ENCODE measurements around the gene CHD5. TPM values are rescaled to one million over a fixed set of nuclear protein-coding genes. Genes with fewer than 3 reads are reported as not detected.

The CHD5 gene
- total RNA-seq, 1 experiment from 2014 or later: not detected

GRCh38 chr1:6157528-6158174 is 22.5 kb downstream of the CHD5 start:
- Histone ChIP-seq H3K27me3 (ENCODE audit: low read length) (no peaks in the 10 kb centered on the region), H3K36me3 (ENCODE audit: insufficient read depth, low read length) (no peaks in the 10 kb centered on the region), H2AFZ (ENCODE audit: low read length) (no peak overlapping the region), H3K4me2 (ENCODE audit: low read depth, low read length, poor library complexity, severe bottlenecking) (no peak overlapping the region), H3K4me1 (ENCODE audit: low read length) (no peaks in the 10 kb centered on the region), H3K9ac (ENCODE audit: low read length) (no peak overlapping the region), H3K79me2 (ENCODE audit: low read length) (no peaks in the 10 kb centered on the region), H3K9me3 (ENCODE audit: low read length) (no peaks in the 10 kb centered on the region), H3K4me3 (ENCODE audit: low read length) (no peak overlapping the region), H3K27ac (ENCODE audit: low read length) (no peak overlapping the region), H4K20me1 (ENCODE audit: insufficient read depth, low read depth, low read length) (no peaks in the 10 kb centered on the region), H3K9me2 (replicated peaks; ENCODE audit: insufficient read depth, low read length) (no peaks in the 10 kb centered on the region)
- DNase-seq: no peak

- DNase-seq: no peak
- Histone ChIP-seq H3K4me1 (ENCODE audit: low read length) (no peaks in the 10 kb centered on the region), H3K9ac (ENCODE audit: low read length) (no peak overlapping the region)
Observed at GRCh38 chr1:6157132-6157527, 23.0 kb downstream of the CHD5 start.

GRCh38 chr1:6154525-6155319 is 25.4 kb downstream of the CHD5 start:
- no peak overlapping the region for H3K27ac ChIP-seq (ENCODE audit: low read length)
- H3K36me3 ChIP-seq (ENCODE audit: insufficient read depth, low read length): no peaks in the 10 kb centered on the region
- DNase-seq: no peak
- H3K4me3 ChIP-seq (ENCODE audit: low read length): no peak overlapping the region
- no peaks in the 10 kb centered on the region for H3K27me3 ChIP-seq (ENCODE audit: low read length)
- H3K4me1 ChIP-seq (ENCODE audit: low read length): no peaks in the 10 kb centered on the region
- no peaks in the 10 kb centered on the region for H3K79me2 ChIP-seq (ENCODE audit: low read length)
- no peak overlapping the region for H3K4me2 ChIP-seq (ENCODE audit: low read depth, low read length, poor library complexity, severe bottlenecking)
- no peaks in the 10 kb centered on the region for H3K9me3 ChIP-seq (ENCODE audit: low read length)
- H3K9ac ChIP-seq (ENCODE audit: low read length): no peak overlapping the region
- H3K9me2 ChIP-seq (replicated peaks; ENCODE audit: insufficient read depth, low read length): no peaks in the 10 kb centered on the region
- H4K20me1 ChIP-seq (ENCODE audit: insufficient read depth, low read depth, low read length): no peaks in the 10 kb centered on the region
- no peak overlapping the region for H2AFZ ChIP-seq (ENCODE audit: low read length)

More at GRCh38 chr1:6157132-6157527, 23.0 kb downstream of the CHD5 start:
- H2AFZ ChIP-seq (ENCODE audit: low read length): no peak overlapping the region
- H4K20me1 ChIP-seq (ENCODE audit: insufficient read depth, low read depth, low read length): no peaks in the 10 kb centered on the region
- H3K4me3 ChIP-seq (ENCODE audit: low read length): no peak overlapping the region
- no peaks in the 10 kb centered on the region for H3K79me2 ChIP-seq (ENCODE audit: low read length)
- H3K4me2 ChIP-seq (ENCODE audit: low read depth, low read length, poor library complexity, severe bottlenecking): no peak overlapping the region
- H3K27me3 ChIP-seq (ENCODE audit: low read length): no peaks in the 10 kb centered on the region
- no peaks in the 10 kb centered on the region for H3K9me2 ChIP-seq (replicated peaks; ENCODE audit: insufficient read depth, low read length)
- no peaks in the 10 kb centered on the region for H3K36me3 ChIP-seq (ENCODE audit: insufficient read depth, low read length)
- H3K9me3 ChIP-seq (ENCODE audit: low read length): no peaks in the 10 kb centered on the region
- no peak overlapping the region for H3K27ac ChIP-seq (ENCODE audit: low read length)

- Histone ChIP-seq H3K9me2 (replicated peaks; ENCODE audit: insufficient read depth, low read length) (no peaks in the 10 kb centered on the region), H3K4me1 (ENCODE audit: low read length) (no peaks in the 10 kb centered on the region), H3K4me2 (ENCODE audit: low read depth, low read length, poor library complexity, severe bottlenecking) (no peak overlapping the region), H4K20me1 (ENCODE audit: insufficient read depth, low read depth, low read length) (no peaks in the 10 kb centered on the region), H3K4me3 (ENCODE audit: low read length) (no peak overlapping the region), H2AFZ (ENCODE audit: low read length) (no peak overlapping the region), H3K9me3 (ENCODE audit: low read length) (no peaks in the 10 kb centered on the region), H3K36me3 (ENCODE audit: insufficient read depth, low read length) (no peaks in the 10 kb centered on the region), H3K27me3 (ENCODE audit: low read length) (no peaks in the 10 kb centered on the region), H3K79me2 (ENCODE audit: low read length) (no peaks in the 10 kb centered on the region), H3K27ac (ENCODE audit: low read length) (no peak overlapping the region), H3K9ac (ENCODE audit: low read length) (no peak overlapping the region)
- DNase-seq: no peak
Observed at GRCh38 chr1:6152882-6153281, 27.2 kb downstream of the CHD5 start.

GRCh38 chr1:6152181-6152580 is 27.9 kb downstream of the CHD5 start:
- H3K27ac ChIP-seq (ENCODE audit: low read length): no peak overlapping the region
- H3K9ac ChIP-seq (ENCODE audit: low read length): no peak overlapping the region
- no peaks in the 10 kb centered on the region for H3K9me3 ChIP-seq (ENCODE audit: low read length)
- no peaks in the 10 kb centered on the region for H3K9me2 ChIP-seq (replicated peaks; ENCODE audit: insufficient read depth, low read length)
- no peaks in the 10 kb centered on the region for H4K20me1 ChIP-seq (ENCODE audit: insufficient read depth, low read depth, low read length)
- no peaks in the 10 kb centered on the region for H3K4me1 ChIP-seq (ENCODE audit: low read length)
- H3K36me3 ChIP-seq (ENCODE audit: insufficient read depth, low read length): no peaks in the 10 kb centered on the region
- no peak for DNase-seq
- H3K27me3 ChIP-seq (ENCODE audit: low read length): no peaks in the 10 kb centered on the region
- H2AFZ ChIP-seq (ENCODE audit: low read length): no peak overlapping the region
- H3K4me3 ChIP-seq (ENCODE audit: low read length): no peak overlapping the region
- no peak overlapping the region for H3K4me2 ChIP-seq (ENCODE audit: low read depth, low read length, poor library complexity, severe bottlenecking)
- H3K79me2 ChIP-seq (ENCODE audit: low read length): no peaks in the 10 kb centered on the region

- H3K27me3 ChIP-seq (ENCODE audit: low read length): no peaks in the 10 kb centered on the region
- H3K4me1 ChIP-seq (ENCODE audit: low read length): no peaks in the 10 kb centered on the region
- no peak overlapping the region for H3K27ac ChIP-seq (ENCODE audit: low read length)
- no peak overlapping the region for H3K9ac ChIP-seq (ENCODE audit: low read length)
- no peaks in the 10 kb centered on the region for H3K9me3 ChIP-seq (ENCODE audit: low read length)
- H3K79me2 ChIP-seq (ENCODE audit: low read length): no peaks in the 10 kb centered on the region
- no peak for DNase-seq
- H2AFZ ChIP-seq (ENCODE audit: low read length): no peak overlapping the region
- H4K20me1 ChIP-seq (ENCODE audit: insufficient read depth, low read depth, low read length): no peaks in the 10 kb centered on the region
- H3K4me3 ChIP-seq (ENCODE audit: low read length): no peak overlapping the region
- no peak overlapping the region for H3K4me2 ChIP-seq (ENCODE audit: low read depth, low read length, poor library complexity, severe bottlenecking)
- no peaks in the 10 kb centered on the region for H3K9me2 ChIP-seq (replicated peaks; ENCODE audit: insufficient read depth, low read length)
- H3K36me3 ChIP-seq (ENCODE audit: insufficient read depth, low read length): no peaks in the 10 kb centered on the region
Observed at GRCh38 chr1:6151291-6151822, 28.8 kb downstream of the CHD5 start.

GRCh38 chr1:6150006-6150938 is 29.8 kb downstream of the CHD5 start:
- H3K4me2 ChIP-seq (ENCODE audit: low read depth, low read length, poor library complexity, severe bottlenecking): no peak overlapping the region
- no peak overlapping the region for H3K27ac ChIP-seq (ENCODE audit: low read length)
- H3K9ac ChIP-seq (ENCODE audit: low read length): no peak overlapping the region
- no peak overlapping the region for H2AFZ ChIP-seq (ENCODE audit: low read length)
- H3K4me1 ChIP-seq (ENCODE audit: low read length): no peaks in the 10 kb centered on the region
- no peak overlapping the region for H3K4me3 ChIP-seq (ENCODE audit: low read length)
- no peaks in the 10 kb centered on the region for H3K79me2 ChIP-seq (ENCODE audit: low read length)
- no peaks in the 10 kb centered on the region for H3K9me3 ChIP-seq (ENCODE audit: low read length)
- no peaks in the 10 kb centered on the region for H4K20me1 ChIP-seq (ENCODE audit: insufficient read depth, low read depth, low read length)
- no peaks in the 10 kb centered on the region for H3K9me2 ChIP-seq (replicated peaks; ENCODE audit: insufficient read depth, low read length)
- H3K27me3 ChIP-seq (ENCODE audit: low read length): no peaks in the 10 kb centered on the region
- H3K36me3 ChIP-seq (ENCODE audit: insufficient read depth, low read length): no peaks in the 10 kb centered on the region
- no peak for DNase-seq

GRCh38 chr1:6149597-6149996 is 30.5 kb downstream of the CHD5 start:
- Histone ChIP-seq H3K9me2 (replicated peaks; ENCODE audit: insufficient read depth, low read length) (no peaks in the 10 kb centered on the region), H3K36me3 (ENCODE audit: insufficient read depth, low read length) (no peaks in the 10 kb centered on the region), H3K4me2 (ENCODE audit: low read depth, low read length, poor library complexity, severe bottlenecking) (no peak overlapping the region), H3K79me2 (ENCODE audit: low read length) (no peaks in the 10 kb centered on the region), H3K4me3 (ENCODE audit: low read length) (no peak overlapping the region), H2AFZ (ENCODE audit: low read length) (no peak overlapping the region), H4K20me1 (ENCODE audit: insufficient read depth, low read depth, low read length) (no peaks in the 10 kb centered on the region), H3K4me1 (ENCODE audit: low read length) (no peaks in the 10 kb centered on the region), H3K9ac (ENCODE audit: low read length) (no peak overlapping the region), H3K9me3 (ENCODE audit: low read length) (no peaks in the 10 kb centered on the region), H3K27me3 (ENCODE audit: low read length) (no peaks in the 10 kb centered on the region), H3K27ac (ENCODE audit: low read length) (no peak overlapping the region)
- no peak for DNase-seq

Data from Karpas-422 (cell line).